ENCODE results near the gene IQCH. TPM values are rescaled to one million over a fixed set of nuclear protein-coding genes. Genes with fewer than 3 reads are reported as not detected.
A peak's percentile ranks its signal among the peaks of the same experiment; 100 is the strongest.
"Not testable (repeated sequence)": the region's sequence is repeated elsewhere in the genome, so short reads cannot be mapped to it uniquely, and the experiment has no call there.

Gene IQCH
- total RNA-seq, 1 experiment from 2014 or later = 2.2 TPM

DNA sequence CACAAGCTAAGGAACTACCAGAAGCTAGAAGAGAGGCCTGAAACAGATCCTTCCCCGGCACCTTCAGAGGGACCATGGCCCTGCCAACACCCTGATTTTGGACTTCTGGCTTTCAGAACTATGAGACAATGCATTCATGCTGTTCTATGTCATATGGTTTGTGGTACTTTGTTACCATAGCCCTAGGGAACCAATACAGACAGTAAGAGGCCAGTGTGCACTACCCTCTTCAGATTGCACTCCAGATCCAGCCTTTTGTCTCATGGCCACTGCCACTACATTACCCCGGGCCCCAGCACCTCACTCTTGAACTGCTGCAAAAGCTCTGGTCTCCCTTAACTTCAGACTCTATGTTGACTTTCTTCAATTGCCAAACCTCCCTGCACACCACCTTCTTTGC lies 24.1 kb upstream of the IQCH start:
- DNase-seq = no peak
- H3K4me3 ChIP-seq (ENCODE audit: insufficient read depth, low read depth, low read length) = no peak overlapping the region
- 0 out of 2 replicates have a peak, but pooled peaks cover 3% of the 10 kb centered on the region for H3K36me3 ChIP-seq (replicated peaks; ENCODE audit: control insufficient read depth, insufficient read depth, low read length)

DNA sequence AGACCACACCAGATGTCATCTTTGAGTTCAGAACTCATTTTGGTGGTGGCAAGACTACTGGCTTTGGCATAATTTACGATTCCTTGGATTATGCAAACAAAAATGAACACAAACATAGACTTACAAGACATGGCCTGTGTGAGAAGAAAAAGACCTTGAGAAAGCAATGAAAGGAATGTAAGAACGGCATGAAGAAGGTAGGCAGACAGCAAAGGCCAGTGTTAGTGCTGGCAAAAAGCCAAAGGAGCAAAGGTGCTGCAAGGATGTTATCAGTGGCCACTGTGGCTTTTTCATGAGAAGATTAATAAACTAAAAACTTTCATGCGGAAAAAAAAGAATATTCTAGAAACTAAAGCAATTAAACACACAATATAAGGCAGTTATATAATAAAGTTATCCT lies 22.0 kb upstream of the IQCH start:
- H3K4me3 ChIP-seq (ENCODE audit: insufficient read depth, low read depth, low read length) = no peak overlapping the region
- H3K36me3 ChIP-seq (replicated peaks; ENCODE audit: control insufficient read depth, insufficient read depth, low read length) = 0 out of 2 replicates have a peak, but pooled peaks cover 3% of the 10 kb centered on the region
- DNase-seq = no peak
- H3K27me3 ChIP-seq (ENCODE audit: control insufficient read depth, insufficient read depth, low read length) = no peaks in the 10 kb centered on the region

More for the DNA sequence above, 24.1 kb upstream of the IQCH start:
- H3K27me3 ChIP-seq (ENCODE audit: control insufficient read depth, insufficient read depth, low read length) = no peaks in the 10 kb centered on the region

DNA sequence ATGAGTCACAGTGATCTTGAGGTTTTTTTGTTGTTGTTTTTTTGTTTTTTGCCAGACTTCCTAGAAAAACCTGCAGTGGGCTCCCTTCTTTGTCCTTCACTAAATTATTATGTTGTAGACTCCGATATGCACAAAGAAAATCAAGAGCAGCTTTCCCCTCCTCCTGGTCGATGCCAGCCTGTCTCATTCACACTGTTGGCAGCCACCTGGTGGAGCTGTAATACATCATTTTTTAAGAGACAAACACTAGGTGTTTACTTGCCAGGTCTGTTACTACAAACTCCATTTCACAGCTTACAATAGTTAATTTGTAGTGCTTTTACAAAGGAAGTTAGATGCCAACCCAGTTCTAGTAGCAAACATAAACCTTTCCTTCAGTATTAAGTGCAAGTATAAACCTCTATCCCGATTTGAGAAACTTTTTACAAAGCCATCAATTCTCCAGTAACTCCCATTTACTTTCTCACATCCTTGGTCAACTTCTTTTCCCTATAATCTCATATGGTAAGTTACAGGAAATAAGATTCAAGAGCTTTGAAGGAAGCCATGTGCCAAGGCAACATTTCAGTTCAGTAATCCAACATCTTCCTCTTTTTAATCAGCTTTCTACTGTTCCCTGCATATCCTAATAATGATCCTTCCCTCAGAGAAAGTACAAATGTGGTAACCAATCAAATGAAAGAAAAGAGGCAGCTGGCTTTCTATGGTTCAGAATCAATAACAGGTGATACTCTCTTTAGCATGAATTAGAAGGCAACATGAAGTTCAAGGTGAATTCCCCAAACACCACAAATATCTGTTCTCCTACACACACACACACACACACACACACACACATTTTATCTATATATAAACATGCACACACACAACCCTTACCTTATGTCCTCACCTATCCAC lies 14.1 kb upstream of the IQCH start:
- no peak overlapping the region for H3K4me3 ChIP-seq (ENCODE audit: insufficient read depth, low read depth, low read length)
- DNase-seq = peak; percentile 65
- H3K27me3 ChIP-seq (ENCODE audit: control insufficient read depth, insufficient read depth, low read length) = no peaks in the 10 kb centered on the region
- H3K36me3 ChIP-seq (replicated peaks; ENCODE audit: control insufficient read depth, insufficient read depth, low read length) = no peaks in the 10 kb centered on the region

DNA sequence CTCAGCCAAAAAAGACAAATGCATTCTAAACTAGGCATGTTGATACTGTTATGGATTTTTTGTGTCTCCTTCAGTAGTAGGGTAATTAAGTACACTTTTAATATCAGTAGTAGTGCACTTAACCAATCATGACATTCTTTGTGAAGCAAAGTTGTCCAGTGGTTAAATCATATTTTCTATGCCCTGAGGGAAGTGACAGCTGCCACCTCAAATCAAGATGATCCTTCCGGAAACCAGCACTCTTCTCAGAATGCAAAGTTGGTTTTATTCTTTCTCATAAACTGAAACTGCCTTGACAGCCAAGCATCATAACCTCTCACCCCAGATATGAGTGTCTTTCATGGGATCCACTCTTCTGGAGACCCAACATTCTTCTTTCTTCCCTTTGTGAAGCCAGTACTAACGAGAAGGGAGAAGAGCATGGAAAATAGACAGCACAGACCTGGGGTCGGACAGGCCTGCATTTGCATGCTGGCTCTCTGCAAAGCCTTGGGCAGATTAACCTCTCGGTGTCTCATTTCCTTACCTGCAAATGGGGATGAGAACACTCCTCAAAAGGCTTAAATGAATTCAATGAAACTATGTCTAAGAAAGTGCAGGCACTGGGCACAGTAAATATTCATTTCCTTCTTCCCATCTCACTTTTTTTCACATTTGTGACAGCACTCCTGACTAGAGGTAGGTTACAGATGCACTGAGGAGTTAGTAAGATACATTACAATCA lies 13.3 kb upstream of the IQCH start:
- no peaks in the 10 kb centered on the region for H3K36me3 ChIP-seq (replicated peaks; ENCODE audit: control insufficient read depth, insufficient read depth, low read length)
- no peak overlapping the region for H3K4me3 ChIP-seq (ENCODE audit: insufficient read depth, low read depth, low read length)
- DNase-seq = peak; percentile 29
- H3K27me3 ChIP-seq (ENCODE audit: control insufficient read depth, insufficient read depth, low read length) = no peaks in the 10 kb centered on the region

DNA sequence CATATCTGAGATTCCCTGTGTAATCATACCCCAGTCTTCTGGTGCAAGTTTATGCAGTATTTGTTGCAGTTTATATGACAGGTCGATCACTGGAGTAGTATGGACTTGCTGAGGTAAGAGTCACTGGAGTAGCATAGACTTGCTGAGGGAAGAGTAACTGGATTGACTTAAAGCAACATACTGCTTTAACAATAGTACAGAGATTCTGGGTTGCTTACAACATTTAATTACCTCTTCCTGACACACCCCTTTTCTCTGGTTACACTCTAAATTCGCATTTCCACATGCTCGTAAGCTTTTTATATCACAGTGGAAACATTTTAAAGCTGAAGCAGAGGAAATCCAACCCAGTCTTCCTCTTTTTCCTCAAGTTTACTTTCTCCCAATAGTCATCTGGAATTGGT lies 11.9 kb upstream of the IQCH start:
- Histone ChIP-seq H3K36me3 (replicated peaks; ENCODE audit: control insufficient read depth, insufficient read depth, low read length) (no peaks in the 10 kb centered on the region), H3K4me3 (ENCODE audit: insufficient read depth, low read depth, low read length) (no peak overlapping the region), H3K27me3 (ENCODE audit: control insufficient read depth, insufficient read depth, low read length) (no peaks in the 10 kb centered on the region)
- DNase-seq = peak; percentile 20

DNA sequence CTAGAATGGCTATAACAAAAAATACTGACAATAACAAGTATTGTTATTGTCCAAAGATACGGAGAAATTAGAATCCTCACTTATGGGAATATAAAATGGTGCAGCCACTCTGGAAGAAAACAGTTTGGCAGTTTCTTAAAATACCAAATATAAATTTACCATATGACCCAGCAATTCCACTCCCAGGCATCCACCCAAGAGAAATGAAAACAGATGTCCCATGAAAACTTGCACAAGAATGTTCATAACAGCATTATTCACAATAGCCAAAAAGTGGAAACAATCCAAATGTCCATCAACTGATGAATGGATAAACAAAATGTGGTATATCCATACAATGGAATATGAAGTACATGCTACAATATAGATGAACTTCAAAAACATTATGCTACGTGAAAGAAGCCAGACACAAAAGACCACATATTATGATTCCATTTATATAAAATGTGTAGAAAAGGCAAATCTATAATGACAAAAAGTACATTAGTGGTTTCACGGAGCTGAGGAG lies 9.6 kb upstream of the IQCH start:
- no peak for DNase-seq
- no peaks in the 10 kb centered on the region for H3K36me3 ChIP-seq (replicated peaks; ENCODE audit: control insufficient read depth, insufficient read depth, low read length)
- H3K27me3 ChIP-seq (ENCODE audit: control insufficient read depth, insufficient read depth, low read length) = no peaks in the 10 kb centered on the region
- H3K4me3 ChIP-seq (ENCODE audit: insufficient read depth, low read depth, low read length) = no peak overlapping the region

DNA sequence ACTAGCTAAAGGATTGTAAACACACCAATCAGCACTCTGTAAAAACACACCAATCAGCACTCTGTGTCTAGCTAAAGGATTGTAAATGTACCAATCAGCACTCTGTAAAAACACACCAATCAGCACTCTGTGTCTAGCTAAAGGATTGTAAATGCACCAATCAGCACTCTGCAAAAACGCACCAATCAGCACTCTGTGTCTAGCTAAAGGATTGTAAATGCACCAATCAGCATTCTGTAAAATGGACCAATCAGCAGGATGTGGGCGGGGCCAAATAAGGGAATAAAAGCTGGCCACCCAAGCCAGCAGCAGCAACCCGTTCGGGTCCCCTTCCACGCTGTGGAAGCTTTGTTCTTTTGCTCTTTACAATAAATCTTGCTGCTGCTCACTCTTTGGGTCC lies 8.0 kb upstream of the IQCH start:
- not testable (repeated sequence) for H3K4me3 ChIP-seq (ENCODE audit: insufficient read depth, low read depth, low read length); H3K27me3 ChIP-seq (ENCODE audit: control insufficient read depth, insufficient read depth, low read length); DNase-seq; H3K36me3 ChIP-seq (replicated peaks; ENCODE audit: control insufficient read depth, insufficient read depth, low read length)

DNA sequence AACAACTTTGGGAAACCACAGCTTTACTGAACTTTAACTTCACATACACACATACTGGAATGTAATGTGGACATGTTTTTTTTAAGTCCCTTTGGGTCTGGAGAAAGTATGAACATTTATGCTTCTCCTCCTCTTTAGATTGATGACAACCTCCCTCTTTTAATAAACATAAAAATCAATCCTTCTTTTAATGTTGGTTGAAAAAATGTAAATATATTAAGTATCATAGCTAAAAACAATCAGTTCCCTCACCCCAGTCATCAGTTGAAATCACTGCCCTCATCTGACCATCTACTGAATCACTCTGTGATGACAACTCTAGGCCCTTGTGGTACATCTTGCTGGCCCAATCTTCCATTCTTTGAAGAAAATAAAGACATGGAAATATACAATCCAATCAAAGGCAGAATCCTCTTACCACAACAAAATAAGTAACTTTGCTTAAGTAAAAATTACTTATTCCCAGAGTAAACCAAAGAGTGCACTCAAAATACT lies 6.5 kb upstream of the IQCH start:
- H3K27me3 ChIP-seq (ENCODE audit: control insufficient read depth, insufficient read depth, low read length) = no peaks in the 10 kb centered on the region
- no peaks in the 10 kb centered on the region for H3K36me3 ChIP-seq (replicated peaks; ENCODE audit: control insufficient read depth, insufficient read depth, low read length)
- H3K4me3 ChIP-seq (ENCODE audit: insufficient read depth, low read depth, low read length) = no peak overlapping the region
- DNase-seq = no peak

DNA sequence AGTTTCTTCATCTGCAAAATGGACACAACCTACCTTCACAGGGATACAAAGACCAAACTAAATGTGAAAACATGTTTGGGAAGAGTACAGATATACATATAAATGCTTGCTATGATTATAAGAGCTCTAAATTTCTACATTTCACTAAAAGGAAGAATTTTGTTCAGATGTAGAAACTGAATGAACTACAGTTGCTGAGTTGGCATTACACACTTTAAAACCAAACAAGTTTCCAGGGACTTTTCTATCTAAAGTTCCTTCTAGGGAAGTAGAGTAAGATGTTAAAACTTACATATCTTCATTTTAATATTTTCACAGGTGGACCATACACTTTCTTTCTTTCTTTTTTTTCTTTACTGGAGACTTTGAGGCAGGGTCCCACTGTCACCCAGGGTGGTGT lies 4.8 kb upstream of the IQCH start:
- Histone ChIP-seq H3K36me3 (replicated peaks; ENCODE audit: control insufficient read depth, insufficient read depth, low read length) (no peaks in the 10 kb centered on the region), H3K27me3 (ENCODE audit: control insufficient read depth, insufficient read depth, low read length) (no peaks in the 10 kb centered on the region), H3K4me3 (ENCODE audit: insufficient read depth, low read depth, low read length) (no peak overlapping the region)
- no peak for DNase-seq

DNA sequence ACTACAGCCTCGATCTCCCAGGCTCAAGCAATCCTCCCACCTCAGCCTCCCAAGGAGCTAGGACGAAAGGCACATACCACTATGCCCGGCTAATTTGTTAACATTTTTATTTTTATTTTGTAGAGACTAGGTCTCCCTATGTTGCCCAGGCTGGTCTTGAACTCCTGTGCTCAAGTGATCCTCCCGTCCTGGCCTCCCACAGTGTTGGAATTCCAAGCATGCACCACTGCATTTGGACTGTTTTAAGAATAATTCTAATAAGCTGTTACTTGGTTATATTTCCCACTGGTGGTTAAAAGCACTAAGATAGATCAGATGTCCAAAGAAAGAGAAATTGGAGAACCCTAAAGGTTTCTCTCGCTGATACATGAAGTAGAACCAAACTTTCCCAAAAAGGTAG lies 3.3 kb upstream of the IQCH start:
- H3K36me3 ChIP-seq (replicated peaks; ENCODE audit: control insufficient read depth, insufficient read depth, low read length) = no peaks in the 10 kb centered on the region

DNA sequence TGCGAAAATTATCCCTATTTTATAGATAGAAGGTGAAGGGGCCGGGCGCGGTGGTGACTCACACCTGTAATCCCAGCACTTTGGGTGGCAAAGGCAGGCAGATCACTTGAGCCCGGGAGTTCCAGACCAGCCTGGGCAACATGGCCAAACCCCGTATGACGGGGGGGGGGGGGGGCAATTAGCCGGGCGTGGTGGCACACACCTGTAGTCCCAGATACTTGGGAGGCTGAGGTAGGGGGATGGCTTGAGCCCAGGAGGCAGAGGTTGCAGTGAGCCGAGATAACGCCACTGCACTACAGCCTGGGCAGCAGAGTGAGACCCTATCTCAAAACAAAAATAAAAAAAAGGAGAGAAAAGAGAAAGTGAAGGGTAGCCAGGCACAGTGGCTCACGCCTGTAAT lies 1.5 kb upstream of the IQCH start:
- no peaks in the 10 kb centered on the region for H3K27me3 ChIP-seq (ENCODE audit: control insufficient read depth, insufficient read depth, low read length)
- no peak for DNase-seq

More for the DNA sequence above, 3.3 kb upstream of the IQCH start:
- H3K27me3 ChIP-seq (ENCODE audit: control insufficient read depth, insufficient read depth, low read length) = no peaks in the 10 kb centered on the region
- no peak for DNase-seq
- H3K4me3 ChIP-seq (ENCODE audit: insufficient read depth, low read depth, low read length) = no peak overlapping the region

DNA sequence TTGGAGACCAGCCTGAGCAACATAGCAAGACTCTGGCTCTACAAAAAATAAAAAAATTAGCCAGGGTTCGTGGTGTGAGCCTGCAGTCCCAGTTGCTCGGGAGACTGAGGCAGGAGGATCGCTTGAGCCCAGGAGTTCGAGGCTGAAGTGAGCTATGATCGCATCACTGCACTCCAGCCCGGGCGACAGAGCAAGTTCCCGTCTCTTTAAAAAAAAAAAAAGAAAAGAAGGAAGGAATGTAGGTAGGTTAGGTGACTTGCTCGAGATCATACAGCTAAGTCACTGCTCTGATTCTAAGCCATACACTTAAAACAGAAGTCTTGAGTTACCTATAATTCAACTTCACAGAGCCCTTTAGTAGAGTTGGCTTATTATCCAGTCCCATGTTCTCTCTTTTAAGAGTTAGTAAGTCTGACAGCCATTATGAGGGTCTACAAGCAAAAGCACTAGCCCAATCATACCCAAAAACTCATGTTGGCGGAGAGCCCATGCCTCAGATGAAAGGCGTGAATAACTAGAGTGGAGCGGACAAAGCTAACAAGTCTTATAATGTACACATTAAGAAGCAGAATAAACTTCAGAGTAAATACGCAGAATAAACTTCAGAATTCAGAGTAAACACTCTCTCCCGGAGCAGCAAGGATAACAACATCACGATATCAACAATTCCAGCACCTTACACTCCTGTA lies 893 bp upstream of the IQCH start:
- Histone ChIP-seq H3K36me3 (replicated peaks; ENCODE audit: control insufficient read depth, insufficient read depth, low read length) (no peaks in the 10 kb centered on the region), H3K4me3 (ENCODE audit: insufficient read depth, low read depth, low read length) (peak overlapping the region; percentile 93), H3K27me3 (ENCODE audit: control insufficient read depth, insufficient read depth, low read length) (no peaks in the 10 kb centered on the region)
- peak; percentile 28 for DNase-seq

More for the DNA sequence above, 1.5 kb upstream of the IQCH start:
- no peaks in the 10 kb centered on the region for H3K36me3 ChIP-seq (replicated peaks; ENCODE audit: control insufficient read depth, insufficient read depth, low read length)
- H3K4me3 ChIP-seq (ENCODE audit: insufficient read depth, low read depth, low read length) = no peak overlapping the region

DNA sequence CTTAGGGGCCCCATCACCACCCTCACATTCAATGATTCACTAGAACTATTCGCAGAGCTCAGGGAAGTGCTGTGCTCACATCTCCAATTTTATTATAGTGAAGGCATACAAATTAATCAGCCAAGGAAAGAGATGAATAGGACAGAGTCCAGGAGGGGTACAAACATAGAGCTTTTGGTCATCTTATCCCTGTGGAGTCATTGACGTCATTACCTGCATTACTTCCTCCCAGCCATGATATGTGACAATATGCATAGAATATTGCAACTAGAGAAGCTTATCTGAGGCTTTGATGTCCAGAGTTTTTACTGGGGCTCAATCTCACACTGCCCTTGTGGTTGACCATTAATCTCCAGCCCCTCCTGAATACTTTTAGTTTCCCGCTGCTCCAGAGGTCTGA lies 1.5 kb downstream of the IQCH start:
- H3K36me3 ChIP-seq (replicated peaks; ENCODE audit: control insufficient read depth, insufficient read depth, low read length) = no peaks in the 10 kb centered on the region
- H3K4me3 ChIP-seq (ENCODE audit: insufficient read depth, low read depth, low read length) = no peak overlapping the region
- H3K27me3 ChIP-seq (ENCODE audit: control insufficient read depth, insufficient read depth, low read length) = no peaks in the 10 kb centered on the region
- no peak for DNase-seq

DNA sequence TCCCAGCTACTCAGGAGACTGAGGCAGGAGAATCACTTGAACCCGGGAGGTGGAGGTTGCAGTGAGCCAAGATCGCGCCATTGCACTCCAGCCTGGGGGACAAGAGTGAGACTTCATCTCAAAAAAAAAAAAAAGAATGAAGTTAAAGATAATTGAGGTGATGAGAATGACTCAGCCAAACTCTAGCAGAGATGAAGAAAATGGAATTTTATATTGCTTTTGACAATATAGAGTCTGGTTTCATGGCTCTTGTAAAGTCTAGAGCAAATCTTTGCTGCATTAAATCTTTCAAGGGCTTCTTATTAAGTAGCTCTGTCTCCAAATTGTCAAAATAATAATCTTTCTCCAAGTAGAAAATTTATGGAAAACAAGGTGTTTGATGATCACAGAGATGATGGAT lies 3.8 kb downstream of the IQCH start:
- H3K27me3 ChIP-seq (ENCODE audit: control insufficient read depth, insufficient read depth, low read length); H3K36me3 ChIP-seq (replicated peaks; ENCODE audit: control insufficient read depth, insufficient read depth, low read length); H3K4me3 ChIP-seq (ENCODE audit: insufficient read depth, low read depth, low read length); DNase-seq: not testable (repeated sequence)

Measured in H7 (cell line).